C4-2B (cell line): ENCODE results near the gene HCN4.

Source experiments
- CTCF ChIP-seq: fragments of 450-650 bp; conservative IDR thresholded peaks from 2 replicates; pipeline ENCODE4 v1.5.1; 2017; ENCODE audit warnings: mild to moderate bottlenecking
- ZFX ChIP-seq: fragments of 450-650 bp; IDR thresholded peaks from 2 replicates; pipeline ENCODE4 v1.6.1; 2017

- TF ChIP-seq CTCF (no peak), ZFX (no peak)
Measured at GRCh38 chr15:73383310-73384189, 14.8 kb upstream of the HCN4 start.
